ENCODE data around the gene ZNG1F.
"Not testable (repeated sequence)": the region's sequence is repeated elsewhere in the genome, so short reads cannot be mapped to it uniquely, and the experiment has no call there.

Gene ZNG1F

DNA sequence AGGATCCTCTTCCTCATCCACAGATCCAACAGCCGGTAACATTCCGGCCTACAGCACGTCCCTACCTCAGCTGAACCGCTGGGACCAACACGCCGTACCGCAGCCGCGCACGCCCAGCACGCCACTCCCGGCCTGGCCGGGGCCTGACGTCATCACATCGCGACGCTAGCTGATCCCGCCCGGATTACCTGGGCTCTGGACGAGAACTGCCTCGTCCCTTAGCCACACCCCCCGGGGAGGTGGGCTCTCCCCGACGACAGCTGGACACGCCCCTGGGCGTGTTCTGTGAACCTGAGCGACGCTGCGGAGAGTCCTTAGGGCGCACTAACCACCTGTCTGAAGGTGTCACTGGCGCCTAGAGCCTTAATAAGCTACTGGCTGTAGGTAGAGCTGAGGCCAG lies at the start of gene ZNG1F:
TSS of gene ZNG1F (minus strand) at position 101 of the 400 bp plus-strand sequence. CDS start at position 42, 59 bp downstream.
- DNase-seq = not testable (repeated sequence)

DNA sequence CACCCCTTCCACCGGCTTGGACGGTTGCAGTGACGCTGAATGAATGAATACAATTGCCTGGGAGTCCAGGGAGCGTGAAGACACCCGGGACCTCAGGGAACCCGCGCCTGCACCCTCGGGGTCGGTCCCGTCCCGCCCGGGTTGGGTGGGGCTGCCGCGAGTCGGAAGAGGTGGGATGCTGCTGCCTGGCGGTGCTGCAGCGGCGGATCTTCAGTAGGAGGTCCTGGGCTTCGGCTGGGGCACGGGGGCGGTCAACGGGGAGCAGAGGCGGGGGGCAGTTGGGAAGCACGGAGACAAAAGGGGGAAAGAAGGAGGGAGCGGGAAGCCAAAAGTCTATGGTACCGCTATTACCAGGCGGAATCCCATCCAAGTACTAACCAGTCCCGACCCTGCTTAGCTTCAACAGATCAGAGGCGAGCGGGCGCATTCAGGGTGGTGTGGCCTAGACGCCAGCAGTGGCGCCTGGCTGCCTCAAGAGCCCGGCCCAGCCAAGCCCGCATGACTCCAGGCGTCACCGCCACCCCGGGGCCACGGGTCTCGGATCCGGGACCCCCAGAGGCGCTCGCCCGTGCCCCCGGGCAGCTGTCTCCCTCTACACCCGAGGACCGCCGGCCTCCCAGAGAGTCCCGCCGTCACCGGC lies 48.1 kb upstream of the ZNG1F start:
- not testable (repeated sequence) for DNase-seq

DNA sequence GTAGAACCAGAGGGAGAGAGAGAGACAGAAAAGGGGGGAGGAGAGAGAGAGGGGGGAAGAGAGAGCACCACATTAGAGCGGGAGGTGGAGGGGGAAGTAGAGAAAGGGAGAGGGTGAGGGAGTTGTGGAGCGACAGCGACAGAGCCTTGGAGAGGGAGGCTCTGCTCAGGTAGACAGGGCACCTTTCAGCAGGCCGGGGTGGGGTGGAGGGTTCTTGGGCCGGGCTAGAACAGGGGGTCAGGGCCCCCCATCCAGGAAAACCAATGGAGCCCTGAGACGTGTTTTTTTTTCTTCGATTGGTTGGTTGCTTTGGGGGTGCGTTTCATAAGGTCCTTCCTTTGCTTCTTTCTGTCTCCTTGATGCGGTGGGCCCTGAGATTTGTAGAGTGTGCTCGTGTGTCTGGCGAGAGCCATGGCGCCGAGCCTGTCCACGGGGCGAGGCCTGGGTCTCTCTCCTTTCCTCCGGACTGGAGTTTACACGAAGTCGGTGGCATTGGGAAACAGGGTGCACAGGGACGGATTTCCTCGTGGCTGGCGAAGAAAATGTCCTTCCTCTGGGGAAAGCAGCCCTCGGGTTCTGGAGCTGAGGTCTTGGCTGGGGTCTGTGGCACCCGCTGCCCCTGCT lies 47.5 kb upstream of the ZNG1F start:
- DNase-seq = not testable (repeated sequence)

- not testable (repeated sequence) for DNase-seq
These were observed 46.0 kb upstream of the ZNG1F start for GRCh38 chr9:41234811-41235805.

DNA sequence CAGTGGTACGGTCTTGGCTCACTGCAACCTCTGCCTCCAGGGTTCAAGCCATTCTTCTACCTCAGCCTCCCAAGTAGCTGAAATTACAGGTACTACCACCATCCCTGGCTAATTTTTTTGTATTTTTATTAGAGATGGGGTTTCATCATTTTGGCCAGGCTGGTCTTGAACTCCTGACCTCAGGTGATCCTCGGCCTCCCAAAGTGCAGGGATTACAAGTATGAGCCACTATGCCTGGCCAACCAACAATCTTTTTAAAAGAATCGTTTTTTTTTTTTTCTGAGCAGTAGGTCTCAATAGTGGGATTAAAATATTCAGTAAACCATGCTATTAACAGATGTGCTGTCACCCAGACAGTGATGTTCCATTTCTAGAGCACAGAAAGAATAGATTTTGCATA lies 45.1 kb upstream of the ZNG1F start:
- DNase-seq = not testable (repeated sequence)

GRCh38 chr9:41232326-41232725 lies 43.2 kb upstream of the ZNG1F start:
- DNase-seq = not testable (repeated sequence)

GRCh38 chr9:41230418-41230817 lies 41.3 kb upstream of the ZNG1F start:
- not testable (repeated sequence) for DNase-seq

GRCh38 chr9:41229408-41230401 lies 40.6 kb upstream of the ZNG1F start:
- no peak for DNase-seq

DNA sequence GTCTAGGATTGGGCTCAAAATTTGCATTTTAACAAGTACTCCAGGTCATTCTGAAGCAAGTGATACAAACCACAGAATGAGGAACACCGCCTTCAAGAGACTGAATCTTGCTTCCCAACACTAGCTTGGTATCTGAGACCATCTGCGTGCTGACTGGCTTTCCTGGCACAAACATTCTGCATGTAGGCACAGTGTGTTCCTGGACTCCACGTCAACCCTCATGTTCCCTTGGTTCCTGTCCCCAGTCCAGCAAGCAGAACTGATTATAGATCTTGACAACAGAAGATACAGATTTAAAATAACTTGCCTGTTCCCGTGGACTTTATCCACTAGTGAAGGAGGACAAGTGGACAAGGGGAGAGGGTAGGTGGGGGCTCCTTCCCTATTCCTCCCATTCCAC lies 30.7 kb upstream of the ZNG1F start:
- not testable (repeated sequence) for DNase-seq

- not testable (repeated sequence) for DNase-seq
These were observed 678 bp downstream of the ZNG1F start for GRCh38 chr9:41188439-41188838.

DNA sequence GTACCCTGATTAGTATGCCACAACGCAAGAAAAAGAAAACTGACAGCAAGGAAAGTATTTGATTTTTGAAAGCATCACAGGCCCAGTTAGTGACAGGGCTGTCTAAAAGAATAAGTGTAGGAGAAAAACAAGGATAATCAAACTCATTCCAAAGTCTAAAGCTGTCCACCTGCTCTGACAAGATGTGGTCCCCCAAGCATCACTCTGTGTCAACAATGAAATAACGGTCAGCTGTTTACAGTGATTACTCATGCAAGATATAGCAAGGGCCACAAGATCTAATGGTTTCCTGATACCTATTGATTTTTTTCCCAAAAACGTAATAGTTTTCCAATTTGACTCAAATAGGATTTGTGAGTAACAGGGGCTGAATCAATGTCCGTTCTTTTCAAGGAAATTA lies 14.1 kb downstream of the ZNG1F start:
- DNase-seq = not testable (repeated sequence)

DNA sequence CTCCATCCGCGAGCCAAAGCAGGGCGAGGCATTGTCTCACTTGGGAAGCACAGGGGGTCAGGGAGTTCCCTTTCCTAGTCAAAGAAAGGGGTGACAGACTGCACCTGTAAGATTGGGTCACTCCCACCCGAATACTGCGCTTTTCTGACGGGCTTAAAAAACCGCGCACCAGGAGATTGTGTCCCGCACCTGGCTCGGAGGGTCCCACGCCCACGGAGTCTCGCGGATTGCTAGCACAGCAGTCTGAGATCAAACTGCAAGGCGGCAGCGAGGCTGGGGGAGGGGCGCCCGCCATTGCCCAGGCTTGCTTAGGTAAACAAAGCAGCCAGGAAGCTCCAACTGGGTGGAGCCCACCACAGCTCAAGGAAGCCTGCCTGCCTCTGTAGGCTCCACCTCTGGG lies 39.0 kb downstream of the ZNG1F start:
- DNase-seq = not testable (repeated sequence)

- not testable (repeated sequence) for DNase-seq
These were observed 47.2 kb downstream of the ZNG1F start for GRCh38 chr9:41141878-41142277.

GRCh38 chr9:41128581-41128980 lies 60.5 kb downstream of the ZNG1F start, which contains the start of gene FOXD4L6:
Gene FOXD4L6 (minus strand): TSS chr9:41128681. CDS start chr9:41128383, 298 bp downstream.
- not testable (repeated sequence) for DNase-seq

DNA sequence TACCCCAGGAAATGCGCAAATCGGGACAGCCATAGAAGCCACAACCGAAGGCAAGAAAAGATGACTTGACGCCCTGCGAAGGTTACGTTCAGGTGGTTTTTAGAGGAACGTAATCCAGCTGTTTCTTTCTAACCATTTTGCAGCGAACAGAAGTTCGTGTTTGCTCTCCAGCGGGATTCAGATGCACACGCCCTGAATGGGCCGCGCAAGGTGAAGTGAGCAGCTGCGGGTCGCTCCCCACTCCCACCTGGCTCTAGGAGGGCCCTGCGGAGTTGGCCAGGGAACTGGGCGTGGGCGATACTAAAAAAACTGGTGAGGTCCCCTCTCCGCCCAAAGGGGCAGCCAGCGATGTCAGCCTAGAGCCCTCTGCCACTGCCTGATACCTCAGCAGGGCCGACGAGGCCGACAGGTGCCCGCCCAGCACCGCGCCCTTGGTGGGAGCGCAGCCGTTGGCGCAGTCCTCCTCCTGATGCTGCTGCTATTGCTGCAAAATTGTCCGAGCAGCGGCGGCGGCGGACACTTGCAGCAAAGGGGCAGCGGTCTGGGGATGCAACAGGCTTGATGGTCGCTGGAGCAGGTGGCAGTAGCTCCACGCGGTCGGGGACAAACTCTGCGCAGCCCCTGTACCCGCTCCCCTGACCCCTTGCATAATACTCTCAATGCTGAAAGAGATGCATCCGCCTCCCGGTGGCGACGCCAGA lies 62.2 kb downstream of the ZNG1F start:
- not testable (repeated sequence) for DNase-seq

DNA sequence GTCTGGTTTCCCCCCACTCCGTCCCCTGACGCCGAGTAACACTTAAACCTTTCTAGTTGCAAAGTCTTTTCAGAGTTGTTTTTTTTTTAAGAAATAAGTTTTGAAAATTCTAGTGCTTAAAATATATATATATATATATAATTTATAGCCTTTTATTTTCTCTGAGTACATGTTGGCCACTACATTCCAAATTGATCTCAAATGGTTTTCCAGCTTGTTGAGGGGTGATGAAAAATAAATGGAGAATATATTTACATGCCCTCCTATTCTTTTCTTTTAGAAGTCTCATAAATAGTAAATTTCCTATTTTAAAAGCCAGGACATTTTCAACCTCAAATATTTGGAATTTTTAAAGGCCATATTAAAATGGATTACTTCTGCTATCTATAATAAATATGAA lies 63.2 kb downstream of the ZNG1F start:
- DNase-seq = not testable (repeated sequence)

- not testable (repeated sequence) for DNase-seq
These were observed 63.9 kb downstream of the ZNG1F start for GRCh38 chr9:41125109-41125658.

DNA sequence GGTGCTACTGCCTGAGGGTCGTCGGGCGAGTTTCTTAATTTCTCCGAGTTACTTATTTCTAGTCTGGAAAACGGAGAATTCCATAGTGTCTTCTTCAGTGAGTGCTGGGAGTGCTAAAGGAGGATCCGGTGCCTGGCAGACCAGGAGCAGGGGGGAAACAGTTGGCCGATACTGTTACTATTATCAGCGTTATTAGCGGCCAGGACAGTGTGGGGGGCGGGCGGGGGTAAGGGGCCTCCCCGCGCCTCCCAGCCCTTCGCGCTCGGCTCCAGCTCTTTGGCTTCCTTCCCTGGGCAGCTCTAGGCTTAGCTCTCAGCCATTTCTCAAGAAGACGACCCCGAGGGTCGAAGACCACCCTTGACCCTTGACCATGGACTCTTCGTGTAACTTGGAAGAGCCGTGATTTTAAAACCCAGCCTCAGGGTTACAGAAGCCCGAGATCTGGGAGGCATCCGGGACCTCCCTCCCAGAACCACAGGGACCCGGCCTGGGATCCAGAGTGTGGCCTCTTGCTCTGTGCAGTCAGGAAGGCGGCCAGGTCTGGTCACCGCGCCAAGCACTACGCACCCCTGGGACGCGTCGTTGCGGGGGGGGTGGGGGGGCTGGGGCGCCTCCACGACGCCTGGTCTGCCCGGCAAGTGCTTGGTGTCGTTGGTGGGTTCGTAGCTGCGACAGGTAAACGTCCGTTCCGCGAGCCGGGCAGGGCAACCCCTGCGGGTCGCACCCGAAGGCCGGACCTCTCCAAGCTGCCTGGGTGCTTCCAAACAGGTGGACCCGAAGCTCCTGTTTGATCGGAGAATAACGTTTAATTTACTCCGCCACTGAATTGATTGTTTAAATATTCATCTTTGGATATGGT lies 64.6 kb downstream of the ZNG1F start:
- DNase-seq = not testable (repeated sequence)

GRCh38 chr9:41123812-41124211 lies 65.3 kb downstream of the ZNG1F start:
- not testable (repeated sequence) for DNase-seq

DNA sequence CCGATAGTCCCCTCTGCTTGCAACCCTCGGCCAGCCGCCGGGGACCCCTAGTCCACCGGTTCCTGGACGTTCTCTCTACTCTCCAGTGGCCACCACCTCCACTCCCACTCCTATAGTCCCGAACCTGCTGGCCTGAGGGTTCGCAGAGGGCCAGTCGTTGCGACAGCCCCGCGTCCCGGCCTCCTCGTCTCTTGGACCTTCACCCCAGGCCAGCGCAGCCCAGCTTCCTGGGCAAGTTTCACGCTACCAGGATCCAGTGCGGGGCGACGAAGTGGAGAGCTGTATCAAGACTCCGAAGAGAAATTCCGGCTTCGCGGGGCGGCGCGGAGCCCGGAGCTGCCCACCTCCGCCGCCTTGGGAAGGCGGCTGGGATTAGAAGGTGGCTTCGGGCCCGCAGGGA lies 65.7 kb downstream of the ZNG1F start:
- DNase-seq = not testable (repeated sequence)
